Measurements from ENCODE around the gene MAPK7. TPM values are rescaled to one million over a fixed set of nuclear protein-coding genes. Genes with fewer than 3 reads are reported as not detected.

Gene MAPK7
- total RNA-seq, 1 donor from 2014 or later: 25.1 TPM

DNA sequence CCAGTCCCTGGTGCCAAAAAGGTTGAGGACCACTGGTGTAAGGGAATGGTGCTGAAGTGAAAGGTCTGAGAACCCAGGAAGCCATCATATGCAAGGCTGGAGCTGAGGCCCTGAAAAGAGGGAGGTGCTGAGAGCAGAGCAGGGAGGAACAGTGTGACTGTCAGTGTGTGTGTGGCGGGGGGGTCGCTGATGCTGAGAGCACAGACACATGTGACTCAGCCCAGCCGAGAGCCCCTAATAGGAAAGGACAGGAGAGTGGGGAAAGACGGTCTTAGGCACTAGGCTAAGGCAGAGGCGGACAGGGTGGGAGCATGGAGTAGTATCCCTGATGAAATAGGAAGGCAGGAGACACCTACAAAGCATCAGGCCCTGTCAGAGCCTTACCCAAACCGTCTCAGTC is 17.0 kb upstream of the MAPK7 start:
- no peaks in the 10 kb centered on the region for H3K9me3 Mint-ChIP-seq (ENCODE audit: unreplicated experiment)
- Histone ChIP-seq H3K27me3 (ENCODE audit: insufficient read depth, low read length) (no peaks in the 10 kb centered on the region), H3K9me3 (ENCODE audit: insufficient read depth, low read depth, low read length) (no peaks in the 10 kb centered on the region), H3K4me1 (ENCODE audit: insufficient read depth, low read length) (peaks cover 7% of the 10 kb centered on the region), H3K4me3 (ENCODE audit: insufficient read depth, low read depth, low read length) (no peak overlapping the region), H3K4me2 (ENCODE audit: low read length) (peak overlapping the region; percentile 44), H2AFZ (ENCODE audit: low read depth, low read length) (no peak overlapping the region), H3K9ac (ENCODE audit: low read length) (no peak overlapping the region), H3K36me3 (ENCODE audit: insufficient read depth, low read length) (no peaks in the 10 kb centered on the region), H3K27ac (ENCODE audit: low read depth, low read length) (no peak overlapping the region), H4K20me1 (ENCODE audit: insufficient read depth, low read length) (peaks cover 5% of the 10 kb centered on the region), H3K79me2 (ENCODE audit: insufficient read depth, low read length) (no peaks in the 10 kb centered on the region)
- no peak overlapping the region for H3K27ac Mint-ChIP-seq (ENCODE audit: unreplicated experiment)
- TF ChIP-seq, protein P1, sequence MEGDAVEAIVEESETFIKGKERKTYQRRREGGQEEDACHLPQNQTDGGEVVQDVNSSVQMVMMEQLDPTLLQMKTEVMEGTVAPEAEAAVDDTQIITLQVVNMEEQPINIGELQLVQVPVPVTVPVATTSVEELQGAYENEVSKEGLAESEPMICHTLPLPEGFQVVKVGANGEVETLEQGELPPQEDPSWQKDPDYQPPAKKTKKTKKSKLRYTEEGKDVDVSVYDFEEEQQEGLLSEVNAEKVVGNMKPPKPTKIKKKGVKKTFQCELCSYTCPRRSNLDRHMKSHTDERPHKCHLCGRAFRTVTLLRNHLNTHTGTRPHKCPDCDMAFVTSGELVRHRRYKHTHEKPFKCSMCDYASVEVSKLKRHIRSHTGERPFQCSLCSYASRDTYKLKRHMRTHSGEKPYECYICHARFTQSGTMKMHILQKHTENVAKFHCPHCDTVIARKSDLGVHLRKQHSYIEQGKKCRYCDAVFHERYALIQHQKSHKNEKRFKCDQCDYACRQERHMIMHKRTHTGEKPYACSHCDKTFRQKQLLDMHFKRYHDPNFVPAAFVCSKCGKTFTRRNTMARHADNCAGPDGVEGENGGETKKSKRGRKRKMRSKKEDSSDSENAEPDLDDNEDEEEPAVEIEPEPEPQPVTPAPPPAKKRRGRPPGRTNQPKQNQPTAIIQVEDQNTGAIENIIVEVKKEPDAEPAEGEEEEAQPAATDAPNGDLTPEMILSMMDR (IDR thresholded peaks at IDR 0.05; ENCODE audit: insufficient read depth, low read depth, low read length): no peak
- no peak for TF ChIP-seq EZH2 (IDR thresholded peaks at IDR 0.05; ENCODE audit: insufficient read depth, low read length)
- H3K4me1 Mint-ChIP-seq (ENCODE audit: low read depth, unreplicated experiment): peaks cover 4% of the 10 kb centered on the region
- FAIRE-seq (no peak), DNase-seq (ENCODE audit: low read depth) (no peak)
- peaks cover 17% of the 10 kb centered on the region for H3K36me3 Mint-ChIP-seq (ENCODE audit: low read depth, unreplicated experiment)
- peaks cover 11% of the 10 kb centered on the region for H3K27me3 Mint-ChIP-seq (ENCODE audit: low read depth, unreplicated experiment)
- H3K4me3 Mint-ChIP-seq (ENCODE audit: unreplicated experiment): peak overlapping the region; percentile 78

DNA sequence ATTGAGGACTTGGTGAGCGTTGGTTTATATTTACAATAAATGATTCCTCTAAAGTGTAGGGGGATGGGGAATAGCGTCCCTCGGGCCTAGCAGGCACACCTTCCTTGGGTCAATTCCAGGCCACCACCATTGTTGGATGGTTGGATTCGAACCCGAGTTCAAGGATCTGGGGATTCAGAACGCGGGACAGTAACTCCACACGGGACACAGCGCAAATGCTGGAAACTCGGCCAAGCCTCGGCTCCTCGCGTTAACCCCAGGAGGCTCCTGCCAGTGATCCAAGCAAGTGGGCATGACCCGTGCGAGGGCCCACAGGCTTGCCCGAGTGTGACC is 16.4 kb upstream of the MAPK7 start:
- H3K4me3 Mint-ChIP-seq (ENCODE audit: unreplicated experiment): peak overlapping the region; percentile 87
- H3K4me1 Mint-ChIP-seq (ENCODE audit: low read depth, unreplicated experiment): peaks cover 4% of the 10 kb centered on the region
- H3K27ac ChIP-seq (ENCODE audit: low read depth, low read length): peak overlapping the region; percentile 81
- no peak for TF ChIP-seq EZH2 (IDR thresholded peaks at IDR 0.05; ENCODE audit: insufficient read depth, low read length)
- TF ChIP-seq, protein P1 (IDR thresholded peaks at IDR 0.05; ENCODE audit: insufficient read depth, low read depth, low read length): no peak
- H3K27me3 Mint-ChIP-seq (ENCODE audit: low read depth, unreplicated experiment): peaks cover 12% of the 10 kb centered on the region
- peak overlapping the region; percentile 89 for H3K4me2 ChIP-seq (ENCODE audit: low read length)
- H3K4me3 ChIP-seq (ENCODE audit: insufficient read depth, low read depth, low read length): peak overlapping the region; percentile 75
- no peaks in the 10 kb centered on the region for H3K79me2 ChIP-seq (ENCODE audit: insufficient read depth, low read length)
- no peaks in the 10 kb centered on the region for H3K36me3 ChIP-seq (ENCODE audit: insufficient read depth, low read length)
- no peaks in the 10 kb centered on the region for H3K9me3 Mint-ChIP-seq (ENCODE audit: unreplicated experiment)
- peak overlapping the region; percentile 91 for H2AFZ ChIP-seq (ENCODE audit: low read depth, low read length)
- peaks cover 5% of the 10 kb centered on the region for H4K20me1 ChIP-seq (ENCODE audit: insufficient read depth, low read length)
- peaks cover 16% of the 10 kb centered on the region for H3K36me3 Mint-ChIP-seq (ENCODE audit: low read depth, unreplicated experiment)
- DNase-seq (ENCODE audit: low read depth) (no peak), FAIRE-seq (no peak)
- H3K4me1 ChIP-seq (ENCODE audit: insufficient read depth, low read length): peaks cover 7% of the 10 kb centered on the region
- H3K9me3 ChIP-seq (ENCODE audit: insufficient read depth, low read depth, low read length): no peaks in the 10 kb centered on the region
- no peaks in the 10 kb centered on the region for H3K27me3 ChIP-seq (ENCODE audit: insufficient read depth, low read length)
- H3K9ac ChIP-seq (ENCODE audit: low read length): peak overlapping the region; percentile 84
- H3K27ac Mint-ChIP-seq (ENCODE audit: unreplicated experiment): peak overlapping the region; percentile 80

DNA sequence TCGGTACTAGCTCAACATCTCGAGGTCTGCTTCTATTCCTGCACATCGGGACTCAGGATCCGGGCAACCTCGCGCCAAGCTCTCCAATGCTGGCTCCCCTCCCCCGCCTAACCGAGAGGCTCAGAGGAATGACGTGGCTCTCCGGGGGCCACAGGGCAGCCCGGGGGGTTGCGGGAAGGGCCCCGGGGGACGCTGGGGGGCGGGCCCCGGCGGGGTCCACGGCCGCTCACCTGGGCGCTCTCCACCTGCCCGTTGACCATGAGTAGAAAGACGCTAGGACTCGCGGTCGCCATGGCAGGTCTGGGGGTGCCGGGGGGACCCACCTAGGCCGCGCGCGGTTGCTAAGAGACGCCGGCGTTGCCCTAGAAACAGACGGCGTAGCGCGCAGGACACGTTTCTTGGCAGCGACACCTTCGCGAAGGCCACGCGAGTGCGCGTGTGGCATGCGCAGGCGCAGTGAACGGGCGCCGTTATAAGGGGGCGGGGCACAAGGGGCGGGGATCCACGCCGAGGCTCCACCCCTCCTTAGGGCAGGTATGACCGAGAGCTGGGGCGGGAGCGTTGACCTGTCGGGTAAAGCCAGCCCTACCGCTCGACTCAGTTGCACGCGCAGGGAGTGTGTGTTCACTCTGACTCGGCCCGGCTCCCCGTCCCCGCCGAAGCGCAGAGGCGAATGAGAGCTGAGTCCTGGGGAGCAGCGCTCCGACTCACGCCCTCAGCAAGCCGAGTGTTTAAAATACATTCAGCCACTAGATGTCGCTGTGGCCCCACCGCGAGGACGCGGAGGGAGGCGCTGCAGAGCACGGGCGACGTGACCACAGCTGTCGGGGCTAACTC is 15.8 kb upstream of the MAPK7 start, which contains the start of gene B9D1:
Gene B9D1 (minus strand): TSS at position 447 of the 837 bp plus-strand sequence. CDS start 154 bp downstream, at position 293.
- Histone ChIP-seq H3K4me1 (ENCODE audit: insufficient read depth, low read length) (peaks cover 7% of the 10 kb centered on the region), H3K9me3 (ENCODE audit: insufficient read depth, low read depth, low read length) (no peaks in the 10 kb centered on the region), H3K4me3 (ENCODE audit: insufficient read depth, low read depth, low read length) (peak within 1 kb of the TSS; percentile 75), H3K27me3 (ENCODE audit: insufficient read depth, low read length) (no peaks in the 10 kb centered on the region), H3K4me2 (ENCODE audit: low read length) (peak within 1 kb of the TSS; percentile 89), H2AFZ (ENCODE audit: low read depth, low read length) (peak within 1 kb of the TSS; percentile 91), H3K27ac (ENCODE audit: low read depth, low read length) (peak within 1 kb of the TSS; percentile 81), H3K79me2 (ENCODE audit: insufficient read depth, low read length) (no peaks in the 10 kb centered on the region), H3K9ac (ENCODE audit: low read length) (peak within 1 kb of the TSS; percentile 84), H4K20me1 (ENCODE audit: insufficient read depth, low read length) (peaks cover 5% of the 10 kb centered on the region), H3K36me3 (ENCODE audit: insufficient read depth, low read length) (no peaks in the 10 kb centered on the region)
- no peaks in the 10 kb centered on the region for H3K9me3 Mint-ChIP-seq (ENCODE audit: unreplicated experiment)
- FAIRE-seq (no peak), DNase-seq (ENCODE audit: low read depth) (peak; percentile 67)
- H3K36me3 Mint-ChIP-seq (ENCODE audit: low read depth, unreplicated experiment): peaks cover 12% of the 10 kb centered on the region
- H3K4me1 Mint-ChIP-seq (ENCODE audit: low read depth, unreplicated experiment): peaks cover 4% of the 10 kb centered on the region
- H3K27me3 Mint-ChIP-seq (ENCODE audit: low read depth, unreplicated experiment): peaks cover 12% of the 10 kb centered on the region
- TF ChIP-seq, protein P1 (IDR thresholded peaks at IDR 0.05; ENCODE audit: insufficient read depth, low read depth, low read length): peak; percentile 83
- no peak for TF ChIP-seq EZH2 (IDR thresholded peaks at IDR 0.05; ENCODE audit: insufficient read depth, low read length)
- peak within 1 kb of the TSS; percentile 80 for H3K27ac Mint-ChIP-seq (ENCODE audit: unreplicated experiment)
- peak within 1 kb of the TSS; percentile 87 for H3K4me3 Mint-ChIP-seq (ENCODE audit: unreplicated experiment)
